WTC11 (cell line): ENCODE measurements around the gene GRAMD2B.

Experiments used
- CTCF ChIP-seq: fragments of 200-600 bp; IDR thresholded peaks from 2 replicates; pipeline ENCODE4 v1.8.0; 2022; ENCODE audit warnings: antibody characterized with exemption
- E2F4 ChIP-seq: sonication (generic); formaldehyde crosslinking; IDR thresholded peaks from 2 replicates; pipeline ENCODE4 v1.8.1; 2022; ENCODE audit warnings: low read depth, mild to moderate bottlenecking, moderate library complexity, missing genetic modification reagents, borderline replicate concordance

- no peak for TF ChIP-seq E2F4 (CRISPR knock-in tag)
- TF ChIP-seq CTCF, result no peak
Measured at GRCh38 chr5:126454535-126454934, 31.3 kb downstream of the GRAMD2B start.
